Measurements from ENCODE around the gene NDOR1.

The NDOR1 gene

GRCh38 chr9:137182836-137183235 is 22.7 kb upstream of the NDOR1 start:
- no peak for DNase-seq (ENCODE audit: low spot score)

- no peak for DNase-seq (ENCODE audit: low spot score)
Measured at GRCh38 chr9:137183980-137184595, 21.4 kb upstream of the NDOR1 start.

- DNase-seq (ENCODE audit: low spot score), result no peak
Measured at GRCh38 chr9:137184881-137185660, 20.4 kb upstream of the NDOR1 start.

GRCh38 chr9:137185921-137186320 is 19.6 kb upstream of the NDOR1 start:
- no peak for DNase-seq (ENCODE audit: low spot score)

GRCh38 chr9:137186385-137186784 is 19.1 kb upstream of the NDOR1 start:
- no peak for DNase-seq (ENCODE audit: low spot score)

GRCh38 chr9:137187386-137187785 is 18.1 kb upstream of the NDOR1 start:
- no peak for DNase-seq (ENCODE audit: low spot score)

GRCh38 chr9:137188086-137188489 is 17.4 kb upstream of the NDOR1 start:
- no peak for DNase-seq (ENCODE audit: low spot score)

- peak; percentile 94 for DNase-seq (ENCODE audit: low spot score)
Measured at GRCh38 chr9:137188490-137189296, 16.8 kb upstream of the NDOR1 start, which contains the start of the genes ANAPC2 and SSNA1. Gene ANAPC2 (minus strand): TSS chr9:137188560. CDS start chr9:137188532, 28 bp downstream. Gene SSNA1 (plus strand): TSS chr9:137188676. CDS start chr9:137188727, 51 bp downstream.

- DNase-seq (ENCODE audit: low spot score), result no peak
Measured at GRCh38 chr9:137189297-137190295, 15.9 kb upstream of the NDOR1 start.

GRCh38 chr9:137190315-137190856 is 15.1 kb upstream of the NDOR1 start:
- DNase-seq (ENCODE audit: low spot score), result no peak

GRCh38 chr9:137191245-137191644 is 14.3 kb upstream of the NDOR1 start:
- DNase-seq (ENCODE audit: low spot score), result no peak

- no peak for DNase-seq (ENCODE audit: low spot score)
Measured at GRCh38 chr9:137191691-137192447, 13.6 kb upstream of the NDOR1 start.

GRCh38 chr9:137192448-137192780 is 13.1 kb upstream of the NDOR1 start:
- no peak for DNase-seq (ENCODE audit: low spot score)

GRCh38 chr9:137192859-137193258 is 12.6 kb upstream of the NDOR1 start:
- DNase-seq (ENCODE audit: low spot score), result no peak

GRCh38 chr9:137193771-137194170 is 11.7 kb upstream of the NDOR1 start:
- no peak for DNase-seq (ENCODE audit: low spot score)

- DNase-seq (ENCODE audit: low spot score), result no peak
Measured at GRCh38 chr9:137194388-137194787, 11.1 kb upstream of the NDOR1 start.

GRCh38 chr9:137194909-137195308 is 10.6 kb upstream of the NDOR1 start:
- no peak for DNase-seq (ENCODE audit: low spot score)

GRCh38 chr9:137195525-137196220 is 9.8 kb upstream of the NDOR1 start:
- no peak for DNase-seq (ENCODE audit: low spot score)

GRCh38 chr9:137198051-137198901 is 7.2 kb upstream of the NDOR1 start:
- no peak for DNase-seq (ENCODE audit: low spot score)

All from iPS-NIHi11 (cell line).